NB4 (cell line): ENCODE results near the gene UTS2R.

Experiments used
- MYC ChIP-seq: IDR thresholded peaks from 2 replicates; pipeline ENCODE4 v1.6.1; 2011; ENCODE audit warnings: low read depth, low read length
- POLR2A ChIP-seq: IDR thresholded peaks from 2 replicates; pipeline ENCODE4 v1.6.1; 2011; ENCODE audit warnings: mild to moderate bottlenecking; ENCODE audit not compliant: insufficient read length; ENCODE audit errors: extremely low read depth
- TF ChIP-seq, protein P1 (sequence below): IDR thresholded peaks from one replicate; pipeline ENCODE4 v1.5.1; 2012; ENCODE audit warnings: low read depth, low read length
- TF ChIP-seq, protein P2 (sequence below): IDR thresholded peaks from 2 replicates; pipeline ENCODE4 v1.6.1; 2011; ENCODE audit warnings: low read depth, low read length

DNA sequence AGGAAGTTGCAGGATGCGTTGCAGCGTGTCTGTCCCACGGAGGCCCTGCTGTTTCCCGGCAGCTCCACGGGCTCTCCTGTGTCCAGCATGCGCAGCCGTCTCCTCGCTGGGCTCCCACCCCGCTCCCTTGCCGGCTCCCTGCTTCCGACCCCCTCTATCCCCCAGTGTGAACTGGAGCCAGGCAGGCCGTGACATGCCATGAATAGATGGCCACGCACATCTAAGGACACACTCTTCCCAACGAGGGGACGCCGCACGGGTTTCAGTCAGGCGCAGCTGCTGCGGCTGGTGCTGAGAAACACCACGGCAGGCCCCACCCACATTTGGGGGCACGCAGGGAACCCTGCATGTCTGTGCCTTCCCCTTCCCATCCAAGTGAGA, 37.4 kb downstream of the UTS2R start:
- TF ChIP-seq, protein P1, sequence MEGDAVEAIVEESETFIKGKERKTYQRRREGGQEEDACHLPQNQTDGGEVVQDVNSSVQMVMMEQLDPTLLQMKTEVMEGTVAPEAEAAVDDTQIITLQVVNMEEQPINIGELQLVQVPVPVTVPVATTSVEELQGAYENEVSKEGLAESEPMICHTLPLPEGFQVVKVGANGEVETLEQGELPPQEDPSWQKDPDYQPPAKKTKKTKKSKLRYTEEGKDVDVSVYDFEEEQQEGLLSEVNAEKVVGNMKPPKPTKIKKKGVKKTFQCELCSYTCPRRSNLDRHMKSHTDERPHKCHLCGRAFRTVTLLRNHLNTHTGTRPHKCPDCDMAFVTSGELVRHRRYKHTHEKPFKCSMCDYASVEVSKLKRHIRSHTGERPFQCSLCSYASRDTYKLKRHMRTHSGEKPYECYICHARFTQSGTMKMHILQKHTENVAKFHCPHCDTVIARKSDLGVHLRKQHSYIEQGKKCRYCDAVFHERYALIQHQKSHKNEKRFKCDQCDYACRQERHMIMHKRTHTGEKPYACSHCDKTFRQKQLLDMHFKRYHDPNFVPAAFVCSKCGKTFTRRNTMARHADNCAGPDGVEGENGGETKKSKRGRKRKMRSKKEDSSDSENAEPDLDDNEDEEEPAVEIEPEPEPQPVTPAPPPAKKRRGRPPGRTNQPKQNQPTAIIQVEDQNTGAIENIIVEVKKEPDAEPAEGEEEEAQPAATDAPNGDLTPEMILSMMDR: no peak
- no peak for TF ChIP-seq POLR2A
- TF ChIP-seq, protein P2, sequence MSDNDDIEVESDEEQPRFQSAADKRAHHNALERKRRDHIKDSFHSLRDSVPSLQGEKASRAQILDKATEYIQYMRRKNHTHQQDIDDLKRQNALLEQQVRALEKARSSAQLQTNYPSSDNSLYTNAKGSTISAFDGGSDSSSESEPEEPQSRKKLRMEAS: no peak
- no peak for TF ChIP-seq MYC
